ENCODE measurements around the gene RAPGEF4. TPM values are rescaled to one million over a fixed set of nuclear protein-coding genes. Genes with fewer than 3 reads are reported as not detected.

RAPGEF4 gene
- polyA plus RNA-seq, 2 donors = 1.7 to 3.1 TPM

GRCh38 chr2:173049831-173050230 is 314.2 kb downstream of the RAPGEF4 start:
- H3K27ac ChIP-seq (ENCODE audit: low read depth in 2 of 2, low read length in 1 of 2) = peak overlapping the region; percentile 42 to 74
- H3K4me3 ChIP-seq (ENCODE audit: low read depth in 1 of 2, low read length in 2 of 2) = no peak overlapping the region
- H3K27me3 ChIP-seq (ENCODE audit: control insufficient read depth in 1 of 2, insufficient read depth in 2 of 2, low read length in 2 of 2) = no peaks in the 10 kb centered on the region
- no peaks in the 10 kb centered on the region for H3K36me3 ChIP-seq (ENCODE audit: control insufficient read depth in 2 of 2, insufficient read depth in 2 of 2, low read length in 1 of 2)
- H3K9me3 ChIP-seq (ENCODE audit: control insufficient read depth in 2 of 2, insufficient read depth in 1 of 2, low read depth in 1 of 2, low read length in 1 of 2) = no peaks in the 10 kb centered on the region
- no peaks in the 10 kb centered on the region for H3K4me1 ChIP-seq (ENCODE audit: control insufficient read depth in 2 of 2, insufficient read depth in 2 of 2, low read length in 1 of 2)
- WGBS, 2 donors = 54 to 62% methylated on average over 3 of the region's 3 CpGs

GRCh38 chr2:173050684-173051083 is 315.0 kb downstream of the RAPGEF4 start:
- H3K36me3 ChIP-seq (ENCODE audit: control insufficient read depth in 2 of 2, insufficient read depth in 2 of 2, low read length in 1 of 2) = no peaks in the 10 kb centered on the region
- H3K27me3 ChIP-seq (ENCODE audit: control insufficient read depth in 1 of 2, insufficient read depth in 2 of 2, low read length in 2 of 2) = no peaks in the 10 kb centered on the region
- H3K27ac ChIP-seq (ENCODE audit: low read depth in 2 of 2, low read length in 1 of 2) = no peak overlapping the region
- no peaks in the 10 kb centered on the region for H3K9me3 ChIP-seq (ENCODE audit: control insufficient read depth in 2 of 2, insufficient read depth in 1 of 2, low read depth in 1 of 2, low read length in 1 of 2)
- 74 to 80% methylated on average over 4 of the region's 4 CpGs for WGBS, 2 donors
- H3K4me3 ChIP-seq (ENCODE audit: low read depth in 1 of 2, low read length in 2 of 2) = no peak overlapping the region
- no peaks in the 10 kb centered on the region for H3K4me1 ChIP-seq (ENCODE audit: control insufficient read depth in 2 of 2, insufficient read depth in 2 of 2, low read length in 1 of 2)

- WGBS, 2 donors = 85 to 86% methylated on average over 7 of the region's 7 CpGs
- H3K4me3 ChIP-seq (ENCODE audit: low read depth in 1 of 2, low read length in 2 of 2) = no peak overlapping the region
- H3K4me1 ChIP-seq (ENCODE audit: control insufficient read depth in 2 of 2, insufficient read depth in 2 of 2, low read length in 1 of 2) = no peaks in the 10 kb centered on the region
- no peaks in the 10 kb centered on the region for H3K9me3 ChIP-seq (ENCODE audit: control insufficient read depth in 2 of 2, insufficient read depth in 1 of 2, low read depth in 1 of 2, low read length in 1 of 2)
- peaks cover 0 to 5% of the 10 kb centered on the region in 2 donors for H3K27me3 ChIP-seq (ENCODE audit: control insufficient read depth in 1 of 2, insufficient read depth in 2 of 2, low read length in 2 of 2)
- no peaks in the 10 kb centered on the region for H3K36me3 ChIP-seq (ENCODE audit: control insufficient read depth in 2 of 2, insufficient read depth in 2 of 2, low read length in 1 of 2)
- H3K27ac ChIP-seq (ENCODE audit: low read depth in 2 of 2, low read length in 1 of 2) = no peak overlapping the region
Measured at GRCh38 chr2:173051463-173052215, 316.0 kb downstream of the RAPGEF4 start.

GRCh38 chr2:173053043-173053699 is 317.5 kb downstream of the RAPGEF4 start:
- peaks cover 0 to 5% of the 10 kb centered on the region in 2 donors for H3K27me3 ChIP-seq (ENCODE audit: control insufficient read depth in 1 of 2, insufficient read depth in 2 of 2, low read length in 2 of 2)
- H3K4me3 ChIP-seq (ENCODE audit: low read depth in 1 of 2, low read length in 2 of 2) = no peak overlapping the region
- no peak overlapping the region for H3K27ac ChIP-seq (ENCODE audit: low read depth in 2 of 2, low read length in 1 of 2)
- no peaks in the 10 kb centered on the region for H3K4me1 ChIP-seq (ENCODE audit: control insufficient read depth in 2 of 2, insufficient read depth in 2 of 2, low read length in 1 of 2)
- WGBS, 2 donors = 82 to 86% methylated on average over 3 of the region's 3 CpGs
- no peaks in the 10 kb centered on the region for H3K36me3 ChIP-seq (ENCODE audit: control insufficient read depth in 2 of 2, insufficient read depth in 2 of 2, low read length in 1 of 2)
- no peaks in the 10 kb centered on the region for H3K9me3 ChIP-seq (ENCODE audit: control insufficient read depth in 2 of 2, insufficient read depth in 1 of 2, low read depth in 1 of 2, low read length in 1 of 2)

GRCh38 chr2:173054466-173054865 is 318.8 kb downstream of the RAPGEF4 start:
- H3K36me3 ChIP-seq (ENCODE audit: control insufficient read depth in 2 of 2, insufficient read depth in 2 of 2, low read length in 1 of 2) = no peaks in the 10 kb centered on the region
- H3K9me3 ChIP-seq (ENCODE audit: control insufficient read depth in 2 of 2, insufficient read depth in 1 of 2, low read depth in 1 of 2, low read length in 1 of 2) = no peaks in the 10 kb centered on the region
- WGBS, 2 donors = 89 to 91% methylated on average over 3 of the region's 3 CpGs
- no peaks in the 10 kb centered on the region for H3K4me1 ChIP-seq (ENCODE audit: control insufficient read depth in 2 of 2, insufficient read depth in 2 of 2, low read length in 1 of 2)
- H3K4me3 ChIP-seq (ENCODE audit: low read depth in 1 of 2, low read length in 2 of 2) = no peak overlapping the region
- peaks cover 0 to 5% of the 10 kb centered on the region in 2 donors for H3K27me3 ChIP-seq (ENCODE audit: control insufficient read depth in 1 of 2, insufficient read depth in 2 of 2, low read length in 2 of 2)
- no peak overlapping the region for H3K27ac ChIP-seq (ENCODE audit: low read depth in 2 of 2, low read length in 1 of 2)

GRCh38 chr2:173056705-173057364 is 321.2 kb downstream of the RAPGEF4 start:
- WGBS, 2 donors = 71 to 77% methylated on average over 4 of the region's 4 CpGs
- Histone ChIP-seq H3K27ac (ENCODE audit: low read depth in 2 of 2, low read length in 1 of 2) (no peak overlapping the region), H3K27me3 (ENCODE audit: control insufficient read depth in 1 of 2, insufficient read depth in 2 of 2, low read length in 2 of 2) (peaks cover 0 to 5% of the 10 kb centered on the region in 2 donors), H3K36me3 (ENCODE audit: control insufficient read depth in 2 of 2, insufficient read depth in 2 of 2, low read length in 1 of 2) (no peaks in the 10 kb centered on the region), H3K9me3 (ENCODE audit: control insufficient read depth in 2 of 2, insufficient read depth in 1 of 2, low read depth in 1 of 2, low read length in 1 of 2) (no peaks in the 10 kb centered on the region), H3K4me1 (ENCODE audit: control insufficient read depth in 2 of 2, insufficient read depth in 2 of 2, low read length in 1 of 2) (no peaks in the 10 kb centered on the region), H3K4me3 (ENCODE audit: low read depth in 1 of 2, low read length in 2 of 2) (no peak overlapping the region)

GRCh38 chr2:173058097-173058496 is 322.5 kb downstream of the RAPGEF4 start:
- H3K9me3 ChIP-seq (ENCODE audit: control insufficient read depth in 2 of 2, insufficient read depth in 1 of 2, low read depth in 1 of 2, low read length in 1 of 2) = no peaks in the 10 kb centered on the region
- H3K27me3 ChIP-seq (ENCODE audit: control insufficient read depth in 1 of 2, insufficient read depth in 2 of 2, low read length in 2 of 2) = peaks cover 0 to 5% of the 10 kb centered on the region in 2 donors
- H3K4me1 ChIP-seq (ENCODE audit: control insufficient read depth in 2 of 2, insufficient read depth in 2 of 2, low read length in 1 of 2) = no peaks in the 10 kb centered on the region
- no peak overlapping the region for H3K27ac ChIP-seq (ENCODE audit: low read depth in 2 of 2, low read length in 1 of 2)
- no peak overlapping the region for H3K4me3 ChIP-seq (ENCODE audit: low read depth in 1 of 2, low read length in 2 of 2)
- no peaks in the 10 kb centered on the region for H3K36me3 ChIP-seq (ENCODE audit: control insufficient read depth in 2 of 2, insufficient read depth in 2 of 2, low read length in 1 of 2)

- H3K36me3 ChIP-seq (ENCODE audit: control insufficient read depth in 2 of 2, insufficient read depth in 2 of 2, low read length in 1 of 2) = no peaks in the 10 kb centered on the region
- WGBS, 2 donors = 89 to 90% methylated on average over 2 of the region's 2 CpGs
- H3K27me3 ChIP-seq (ENCODE audit: control insufficient read depth in 1 of 2, insufficient read depth in 2 of 2, low read length in 2 of 2) = peaks cover 0 to 5% of the 10 kb centered on the region in 2 donors
- no peak overlapping the region for H3K4me3 ChIP-seq (ENCODE audit: low read depth in 1 of 2, low read length in 2 of 2)
- no peaks in the 10 kb centered on the region for H3K9me3 ChIP-seq (ENCODE audit: control insufficient read depth in 2 of 2, insufficient read depth in 1 of 2, low read depth in 1 of 2, low read length in 1 of 2)
- H3K27ac ChIP-seq (ENCODE audit: low read depth in 2 of 2, low read length in 1 of 2) = no peak overlapping the region
- no peaks in the 10 kb centered on the region for H3K4me1 ChIP-seq (ENCODE audit: control insufficient read depth in 2 of 2, insufficient read depth in 2 of 2, low read length in 1 of 2)
Measured at GRCh38 chr2:173058673-173059072, 323.0 kb downstream of the RAPGEF4 start.

- Histone ChIP-seq H3K27ac (ENCODE audit: low read depth in 2 of 2, low read length in 1 of 2) (no peak overlapping the region), H3K4me3 (ENCODE audit: low read depth in 1 of 2, low read length in 2 of 2) (no peak overlapping the region), H3K27me3 (ENCODE audit: control insufficient read depth in 1 of 2, insufficient read depth in 2 of 2, low read length in 2 of 2) (peaks cover 0 to 5% of the 10 kb centered on the region in 2 donors), H3K36me3 (ENCODE audit: control insufficient read depth in 2 of 2, insufficient read depth in 2 of 2, low read length in 1 of 2) (no peaks in the 10 kb centered on the region), H3K4me1 (ENCODE audit: control insufficient read depth in 2 of 2, insufficient read depth in 2 of 2, low read length in 1 of 2) (no peaks in the 10 kb centered on the region), H3K9me3 (ENCODE audit: control insufficient read depth in 2 of 2, insufficient read depth in 1 of 2, low read depth in 1 of 2, low read length in 1 of 2) (no peaks in the 10 kb centered on the region)
- WGBS, 2 donors = 95 to 96% methylated on average over 3 of the region's 3 CpGs
Measured at GRCh38 chr2:173059292-173059691, 323.6 kb downstream of the RAPGEF4 start.

All from esophagus (tissue), 2 donors.